Upper lobe of left lung (tissue), 6 donors: ENCODE measurements around the gene KRTAP9-4. TPM values are rescaled to one million over a fixed set of nuclear protein-coding genes. Genes with fewer than 3 reads are reported as not detected.
"Not testable (repeated sequence)": the region's sequence is repeated elsewhere in the genome, so short reads cannot be mapped to it uniquely, and the experiment has no call there.

Source experiments
- ATAC-seq, 2 donors: fragments of 200-7000 bp; cut with Tn5 transposase; one replicate each; pipeline ENCODE4 v1.9.1; 2022; ENCODE audit warnings: mild to moderate bottlenecking in 2 of 2, moderate library complexity in 2 of 2; ENCODE audit not compliant: low FRiP score in 2 of 2
- DNase-seq, 2 donors: peaks; one replicate each; pipeline ENCODE4 v3.0.0-alpha.2; 2019 to 2020
- H3K27ac ChIP-seq, 4 donors: fragments of 200-600 bp; sonication (generic); one replicate each; pipeline ENCODE4 v1.5.1; 2016 to 2019
- H3K27me3 ChIP-seq, 4 donors: fragments of 200-600 bp; sonication (generic); one replicate each; pipeline ENCODE4 v1.5.1; 2017 to 2019
- H3K36me3 ChIP-seq, 4 donors: fragments of 200-600 bp; sonication (generic); one replicate each; pipeline ENCODE4 v1.5.1; 2016 to 2019
- H3K4me1 ChIP-seq, 4 donors: fragments of 200-600 bp; sonication (generic); one replicate each; pipeline ENCODE4 v1.5.1; 2018 to 2019
- H3K4me3 ChIP-seq, 4 donors: fragments of 200-600 bp; sonication (generic); one replicate each; pipeline ENCODE4 v1.5.1; 2017 to 2019; ENCODE audit warnings: mild to moderate bottlenecking in 2 of 4, moderate library complexity in 1 of 4
- H3K9me3 ChIP-seq, 4 donors: fragments of 200-600 bp; sonication (generic); one replicate each; pipeline ENCODE4 v1.5.1; 2018 to 2019
- CTCF ChIP-seq, 6 experiments: fragments of 450-650 bp in 4 of 6; fragments of 200-600 bp in 2 of 6; sonication (generic) in 2 of 6; IDR thresholded peaks; one replicate each; pipeline ENCODE4 v1.5.1; 2016 to 2019; ENCODE audit warnings: antibody characterized with exemption in 6 of 6
- EP300 ChIP-seq, 4 donors: sonication (generic); formaldehyde crosslinking; IDR thresholded peaks; one replicate each; pipeline ENCODE4 v1.5.1; 2017; ENCODE audit warnings: antibody characterized with exemption in 4 of 4, control low read depth in 2 of 4
- POLR2A ChIP-seq, 4 donors: fragments of 450-650 bp; IDR thresholded peaks; one replicate each; pipeline ENCODE4 v1.5.1; 2016 to 2017; ENCODE audit warnings: antibody characterized with exemption in 4 of 4, mild to moderate bottlenecking in 2 of 4
- POLR2AphosphoS5 ChIP-seq, 2 donors: sonication (generic); formaldehyde crosslinking; IDR thresholded peaks; one replicate each; pipeline ENCODE4 v1.5.1; 2017; ENCODE audit warnings: antibody characterized with exemption in 2 of 2
- WGBS, 2 donors: methylation state at CpG; one replicate each; pipeline ENCODE4 v1.1.5; 2017 to 2018; 5-methylcytosine and 5-hydroxymethylcytosine counted together
- total RNA-seq, 6 donors: library from RNA; depleted of rRNA in 4 of 6; stranded (reverse); fragments of >200 nt in 4 of 6; gene quantifications; one replicate each; pipeline versions ENCODE4 v1.1.0 to v1.2.1, GENCODE V29; 2016 to 2021
- donor health status: DM: no; HTN: no; CAD: no; lungs with moderate emphysema.
- donor health status: DM: no; HTN: yes; CAD: no; lungs with severe emphysema.

Gene KRTAP9-4
- not detected for total RNA-seq

GRCh38 chr17:41249637-41250240 is at the start of gene KRTAP9-4:
TSS of gene KRTAP9-4 (plus strand) at chr17:41249687. CDS start at chr17:41249721, 34 bp downstream.
- DNase-seq = peak in 1 of 2 donors; percentile 61
- not testable (repeated sequence) for H3K4me1 ChIP-seq, H3K9me3 ChIP-seq, ATAC-seq, H3K27ac ChIP-seq, H3K36me3 ChIP-seq, H3K27me3 ChIP-seq, H3K4me3 ChIP-seq
- WGBS, 2 donors = 60% methylated on average over 2 of the region's 2 CpGs; no CpG with 5 or more reads in 1 of the 2 donors

- Histone ChIP-seq H3K27me3 (no peaks in the 10 kb centered on the region), H3K36me3 (no peaks in the 10 kb centered on the region), H3K4me3 (no peak overlapping the region), H3K9me3 (no peaks in the 10 kb centered on the region), H3K4me1 (no peaks in the 10 kb centered on the region), H3K27ac (no peak overlapping the region)
- WGBS, 2 donors = 48 to 55% methylated on average over 1 of the region's 1 CpG
- DNase-seq (no peak), ATAC-seq (no peak)
- TF ChIP-seq POLR2AphosphoS5 (IDR thresholded peaks at IDR 0.05) = no peak
- TF ChIP-seq CTCF (IDR thresholded peaks at IDR 0.05) = no peak
- TF ChIP-seq EP300 (IDR thresholded peaks at IDR 0.05) = no peak
- no peak for TF ChIP-seq POLR2A (IDR thresholded peaks at IDR 0.05)
Observed at GRCh38 chr17:41211845-41212466, 37.5 kb upstream of the KRTAP9-4 start.

- WGBS, 2 donors = 68% methylated on average over 6 to 7 of the region's 7 CpGs
- no peaks in the 10 kb centered on the region for H3K27me3 ChIP-seq
Observed at GRCh38 chr17:41212524-41213169, 36.8 kb upstream of the KRTAP9-4 start.

GRCh38 chr17:41215681-41216080 is 33.8 kb upstream of the KRTAP9-4 start:
- DNase-seq (no peak), ATAC-seq (no peak)
- Histone ChIP-seq H3K4me3 (no peak overlapping the region), H3K27ac (no peak overlapping the region), H3K27me3 (no peaks in the 10 kb centered on the region), H3K36me3 (no peaks in the 10 kb centered on the region), H3K9me3 (peaks cover 0 to 3% (median 0%) of the 10 kb centered on the region in 4 donors), H3K4me1 (no peaks in the 10 kb centered on the region)
- no peak for TF ChIP-seq CTCF (IDR thresholded peaks at IDR 0.05)
- no peak for TF ChIP-seq POLR2AphosphoS5 (IDR thresholded peaks at IDR 0.05)
- TF ChIP-seq EP300 (IDR thresholded peaks at IDR 0.05) = no peak
- TF ChIP-seq POLR2A (IDR thresholded peaks at IDR 0.05) = no peak
- 59 to 72% methylated on average over 1 of the region's 1 CpG for WGBS, 2 donors

More at GRCh38 chr17:41212524-41213169, 36.8 kb upstream of the KRTAP9-4 start:
- no peaks in the 10 kb centered on the region for H3K36me3 ChIP-seq
- ATAC-seq = no peak
- no peaks in the 10 kb centered on the region for H3K9me3 ChIP-seq
- TF ChIP-seq CTCF (IDR thresholded peaks at IDR 0.05) = no peak
- no peak for TF ChIP-seq POLR2AphosphoS5 (IDR thresholded peaks at IDR 0.05)
- no peak for TF ChIP-seq EP300 (IDR thresholded peaks at IDR 0.05)
- TF ChIP-seq POLR2A (IDR thresholded peaks at IDR 0.05) = no peak
- no peaks in the 10 kb centered on the region for H3K4me1 ChIP-seq
- H3K4me3 ChIP-seq = no peak overlapping the region
- DNase-seq = peak in 1 of 2 donors; percentile 58
- H3K27ac ChIP-seq = no peak overlapping the region

GRCh38 chr17:41223821-41224220 is 25.7 kb upstream of the KRTAP9-4 start:
- TF ChIP-seq EP300 (IDR thresholded peaks at IDR 0.05) (no peak), POLR2AphosphoS5 (IDR thresholded peaks at IDR 0.05) (no peak), POLR2A (IDR thresholded peaks at IDR 0.05) (no peak), CTCF (IDR thresholded peaks at IDR 0.05) (no peak)
- Histone ChIP-seq H3K9me3 (peaks cover 0 to 3% (median 0%) of the 10 kb centered on the region in 4 donors), H3K27ac (no peak overlapping the region), H3K27me3 (no peaks in the 10 kb centered on the region), H3K36me3 (no peaks in the 10 kb centered on the region), H3K4me1 (no peaks in the 10 kb centered on the region), H3K4me3 (no peak overlapping the region)
- DNase-seq (no peak), ATAC-seq (no peak)
- 62 to 63% methylated on average over 2 of the region's 2 CpGs for WGBS, 2 donors
